K562 (cell line): Measurements from ENCODE around the gene PROKR1. TPM values are rescaled to one million over a fixed set of nuclear protein-coding genes. Genes with fewer than 3 reads are reported as not detected.
A peak's percentile ranks its signal among the peaks of the same experiment; 100 is the strongest.

Source experiments
- CHCHD3 ChIP-seq: fragments of 250-450 bp; sonication (Bioruptor Pico); IDR thresholded peaks from 2 replicates; pipeline ENCODE4 v2.1.2; 2022; ENCODE audit warnings: mild to moderate bottlenecking
- COPS2 ChIP-seq: fragments of 450-650 bp; conservative IDR thresholded peaks from 2 replicates; pipeline ENCODE4 v1.6.1; 2016; ENCODE audit warnings: mild to moderate bottlenecking, moderate library complexity
- CTBP1 ChIP-seq: fragments of 450-650 bp; IDR thresholded peaks from 2 replicates; pipeline ENCODE4 v1.6.1; 2016; ENCODE audit warnings: borderline replicate concordance
- CTCFL ChIP-seq: IDR thresholded peaks from 2 replicates; pipeline ENCODE4 v1.6.1; 2011; ENCODE audit warnings: borderline replicate concordance, low read depth, mild to moderate bottlenecking, moderate library complexity, low read length; ENCODE audit not compliant: insufficient read depth, poor library complexity, severe bottlenecking
- CUX1 ChIP-seq: fragments of 200-800 bp; sonication (Bioruptor generic); IDR thresholded peaks from 2 replicates; pipeline ENCODE4 v1.6.1; 2016; ENCODE audit warnings: missing genetic modification characterization, missing compliant biosample characterization
- E2F3 ChIP-seq: fragments of 250-450 bp; sonication (Bioruptor Pico); IDR thresholded peaks from 2 replicates; pipeline ENCODE4 v1.4.0; 2020; ENCODE audit warnings: mild to moderate bottlenecking
- FOXM1 ChIP-seq, 2 experiments: fragments of 450-650 bp in 1 of 2; sonication (generic) in 1 of 2; formaldehyde crosslinking in 1 of 2; IDR thresholded peaks; 2 replicates each; pipeline versions ENCODE4 v1.6.1 to v1.9.0; 2017 to 2022; ENCODE audit warnings: low read depth in 2 of 2, mild to moderate bottlenecking in 2 of 2, missing genetic modification reagents in 1 of 2, moderate library complexity in 1 of 2
- HSF4 ChIP-seq: fragments of 250-450 bp; sonication (Bioruptor Pico); IDR thresholded peaks from 2 replicates; pipeline ENCODE4 v2.1.2; 2022; ENCODE audit warnings: mild to moderate bottlenecking, moderate library complexity, borderline replicate concordance
- MITF ChIP-seq: IDR thresholded peaks from 2 replicates; pipeline ENCODE4 v1.6.1; 2014; ENCODE audit warnings: antibody characterized with exemption
- NCOA4 ChIP-seq: fragments of 450-650 bp; IDR thresholded peaks from 2 replicates; pipeline ENCODE4 v1.6.1; 2018; ENCODE audit warnings: mild to moderate bottlenecking; ENCODE audit not compliant: partially characterized antibody
- NRF1 ChIP-seq, 2 experiments: fragments of 450-650 bp; IDR thresholded peaks in 1 of 2; conservative IDR thresholded peaks in 1 of 2; 2 replicates each; pipeline ENCODE4 v1.6.1; 2014; ENCODE audit warnings: mild to moderate bottlenecking in 2 of 2
- POLR3G ChIP-seq: IDR thresholded peaks from 2 replicates; pipeline ENCODE4 v1.6.1; 2011; ENCODE audit not compliant: insufficient read length, insufficient replicate concordance; ENCODE audit errors: extremely low read depth
- PRMT5 ChIP-seq: sonication (generic); formaldehyde crosslinking; IDR thresholded peaks from 2 replicates; pipeline ENCODE4 v1.5.0; 2020; ENCODE audit warnings: missing genetic modification reagents
- RAD21 ChIP-seq, 2 experiments: fragments of 250-450 bp in 1 of 2; fragments of 450-650 bp in 1 of 2; sonication (Bioruptor Pico) in 1 of 2; formaldehyde crosslinking in 1 of 2; IDR thresholded peaks in 1 of 2; conservative IDR thresholded peaks in 1 of 2; 2 replicates each; pipeline versions ENCODE4 v1.4.0 to v1.8.0; 2020 to 2022; ENCODE audit warnings: mild to moderate bottlenecking in 2 of 2, moderate library complexity in 1 of 2
- RBBP5 ChIP-seq: fragments of 200-600 bp; sonication (generic); IDR thresholded peaks from 2 replicates; pipeline ENCODE4 v1.6.1; 2012; ENCODE audit warnings: borderline replicate concordance, mild to moderate bottlenecking, low read length, control low read depth, inconsistent platforms; ENCODE audit not compliant: insufficient read depth, poor library complexity, severe bottlenecking
- ZKSCAN8 ChIP-seq: fragments of 200-800 bp; sonication (Bioruptor generic); IDR thresholded peaks from 2 replicates; pipeline ENCODE4 v1.6.1; 2016; ENCODE audit warnings: missing genetic modification characterization, missing compliant biosample characterization
- ZNF140 ChIP-seq: fragments of 250-450 bp; sonication (Bioruptor Pico); IDR thresholded peaks from 2 replicates; pipeline ENCODE4 v1.8.0; 2021; ENCODE audit warnings: moderate library complexity, mild to moderate bottlenecking, inconsistent platforms
- ZNF324 ChIP-seq: fragments of 250-450 bp; sonication (Bioruptor Pico); IDR thresholded peaks from 2 replicates; pipeline ENCODE4 v1.4.0; 2020; ENCODE audit warnings: mild to moderate bottlenecking
- ZNF41 ChIP-seq: fragments of 250-450 bp; sonication (Bioruptor Pico); conservative IDR thresholded peaks from 2 replicates; pipeline ENCODE4 v1.4.0; 2020; ENCODE audit warnings: mild to moderate bottlenecking
- ZNF507 ChIP-seq: conservative IDR thresholded peaks from 2 replicates; pipeline ENCODE4 v1.6.1; 2017; ENCODE audit warnings: missing genetic modification characterization, missing compliant biosample characterization
- ZNF668 ChIP-seq: fragments of 250-450 bp; sonication (Bioruptor Pico); IDR thresholded peaks from 2 replicates; pipeline ENCODE4 v1.8.0; 2022; ENCODE audit warnings: mild to moderate bottlenecking, inconsistent platforms
- polyA plus RNA-seq, 8 experiments: library from polyadenylated mRNA; depleted of rRNA in 4 of 8; stranded (reverse) in 5 of 8; unstranded in 3 of 8; fragments of >200 nt; fragmentation: Nextera tagmentation in 2 of 8; fragmentation: Illumina TruSeq in 1 of 8; extraction: Ambion mirVana in 2 of 8; extraction: Trizol in 1 of 8; gene quantifications; 2 replicates each; pipeline versions ENCODE4 v1.2.1 to v1.2.3, GENCODE V29; 2011 to 2014; ENCODE audit warnings: inconsistent platforms in 1 of 8, missing spikeins in 1 of 8
- total RNA-seq, 7 experiments: library from RNA; depleted of rRNA in 6 of 7; stranded (reverse); fragments of >200 nt in 6 of 7; fragmentation: Illumina TruSeq in 2 of 7; extraction: Trizol in 2 of 7; gene quantifications; 2 replicates each; pipeline versions ENCODE4 v1.2.1 to v1.2.3, GENCODE V29; 2011 to 2021; ENCODE audit warnings: low replicate concordance in 1 of 7

PROKR1 gene
- total and polyA plus RNA-seq, 9 of the 15 experiments (the other 6 are each of a cell fraction or from before 2014, with no cell fraction given) = 0.01 to 0.18 (median 0.09) TPM; not detected in 1

GRCh38 chr2:68653538-68653982 is 10.2 kb downstream of the PROKR1 start (continued):
- no peak for TF ChIP-seq FOXM1 (IDR thresholded peaks at IDR 0.05; ENCODE audit: low read depth)
- no peak for TF ChIP-seq FOXM1 (CRISPR knock-in tag; IDR thresholded peaks at IDR 0.05; ENCODE audit: low read depth)
- no peak; a peak in 1 of 4 replicates for TF ChIP-seq RAD21 (CRISPR knock-in tag; conservative IDR thresholded peaks at IDR 0.05 in 1 of 2, IDR thresholded peaks at IDR 0.05 in 1 of 2)
- no peak for TF ChIP-seq COPS2
- no peak for TF ChIP-seq CTCFL
- TF ChIP-seq ZNF668 (CRISPR knock-in tag) = no peak
- TF ChIP-seq CTBP1 = peak; percentile 78; the same call in 1 of the 2 replicates
- TF ChIP-seq ZNF140 (CRISPR knock-in tag) = no peak
- TF ChIP-seq ZKSCAN8 (CRISPR knock-in tag) = no peak
- TF ChIP-seq CUX1 = no peak
- TF ChIP-seq NCOA4 = no peak
- no peak for TF ChIP-seq ZNF41 (CRISPR knock-in tag)
- TF ChIP-seq HSF4 (CRISPR knock-in tag) = no peak
- TF ChIP-seq CHCHD3 = no peak
- no peak for TF ChIP-seq POLR3G
- TF ChIP-seq PRMT5 = no peak
- TF ChIP-seq ZNF507 = no peak
- no peak for TF ChIP-seq RBBP5
- no peak for TF ChIP-seq ZNF324
- TF ChIP-seq MITF = no peak
- TF ChIP-seq NRF1 (conservative IDR thresholded peaks at IDR 0.05 in 1 of 2, IDR thresholded peaks at IDR 0.05 in 1 of 2) = no peak
- no peak for TF ChIP-seq E2F3
